Measurements from ENCODE around the gene LMAN1L.

DNA sequence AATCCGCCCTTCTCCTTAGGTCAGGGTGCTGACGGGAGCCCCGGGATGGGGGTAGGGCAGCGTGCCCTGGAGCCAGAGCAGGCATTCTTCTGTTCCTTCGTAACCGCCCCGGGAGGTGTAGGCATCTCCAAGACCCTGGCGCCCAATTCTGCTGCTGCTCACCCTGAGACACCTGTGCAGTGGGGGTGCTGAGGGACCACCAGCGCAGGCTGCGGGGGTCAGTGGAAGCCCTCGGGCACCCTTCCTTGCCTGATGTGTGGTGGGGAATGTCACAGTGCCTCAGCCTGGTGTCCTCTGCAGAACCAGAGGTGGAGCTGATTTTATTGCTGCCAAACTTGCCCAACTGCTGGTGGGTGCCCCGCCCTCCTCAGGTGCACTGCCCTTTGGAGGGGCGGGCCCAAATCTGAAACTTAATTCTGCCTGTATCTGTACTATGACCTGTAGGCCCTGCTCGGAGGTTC, 23.4 kb upstream of the LMAN1L start:
- TF ChIP-seq CTCF (IDR thresholded peaks at IDR 0.05) (no peak), POLR2AphosphoS5 (IDR thresholded peaks at IDR 0.05) (no peak)

Data from breast epithelium (tissue), 3 donors.